GM19240 (cell line): ENCODE data around the gene CFHR5.
"Not testable (repeated sequence)": the region's sequence is repeated elsewhere in the genome, so short reads cannot be mapped to it uniquely, and the experiment has no call there.

Experiments used
- DNase-seq: peaks from one replicate; pipeline ENCODE4 v3.0.0; 2011; ENCODE audit warnings: low spot score; ENCODE audit not compliant: insufficient read length

CFHR5 gene

DNA sequence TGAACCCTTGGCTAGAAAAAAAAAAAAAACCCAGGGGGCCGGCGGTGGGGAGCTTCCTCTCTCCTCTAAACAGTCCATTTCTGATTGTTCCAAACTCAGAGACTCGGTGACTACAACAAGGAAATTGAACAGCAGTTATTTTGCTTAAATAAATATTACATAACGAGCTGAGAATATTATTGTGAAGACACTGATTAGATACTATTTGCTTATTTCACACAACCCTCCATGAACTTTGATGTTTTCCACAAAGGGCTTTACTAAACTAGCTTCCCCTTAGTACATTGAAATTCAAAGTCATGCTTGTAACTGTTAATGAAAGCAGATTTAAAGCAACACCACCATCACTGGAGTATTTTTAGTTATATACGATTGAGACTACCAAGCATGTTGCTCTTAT, at the start of gene CFHR5:
Gene CFHR5 (plus strand): TSS at position 279 of the 400 bp plus-strand sequence. CDS start 109 bp downstream, at position 388.
- DNase-seq = no peak

DNA sequence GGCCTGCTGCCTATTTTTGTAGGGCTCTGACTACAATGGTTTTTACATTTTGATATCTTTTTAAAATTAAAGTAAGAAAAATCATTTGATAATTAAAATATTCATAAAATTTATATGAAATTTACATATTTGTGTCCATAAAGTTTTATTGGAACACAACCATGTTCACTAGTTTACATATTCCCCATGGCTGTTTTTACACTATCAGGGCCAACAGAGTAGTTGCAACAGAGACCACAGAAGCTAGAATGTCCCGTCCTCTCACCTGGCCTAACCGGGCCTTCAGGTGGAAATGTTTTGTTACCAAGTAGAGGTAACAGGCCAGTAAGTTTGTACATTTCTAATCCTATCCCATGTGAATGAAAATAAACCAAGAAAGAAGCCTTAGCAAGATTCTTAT, 44.5 kb upstream of the CFHR5 start:
- not testable (repeated sequence) for DNase-seq

DNA sequence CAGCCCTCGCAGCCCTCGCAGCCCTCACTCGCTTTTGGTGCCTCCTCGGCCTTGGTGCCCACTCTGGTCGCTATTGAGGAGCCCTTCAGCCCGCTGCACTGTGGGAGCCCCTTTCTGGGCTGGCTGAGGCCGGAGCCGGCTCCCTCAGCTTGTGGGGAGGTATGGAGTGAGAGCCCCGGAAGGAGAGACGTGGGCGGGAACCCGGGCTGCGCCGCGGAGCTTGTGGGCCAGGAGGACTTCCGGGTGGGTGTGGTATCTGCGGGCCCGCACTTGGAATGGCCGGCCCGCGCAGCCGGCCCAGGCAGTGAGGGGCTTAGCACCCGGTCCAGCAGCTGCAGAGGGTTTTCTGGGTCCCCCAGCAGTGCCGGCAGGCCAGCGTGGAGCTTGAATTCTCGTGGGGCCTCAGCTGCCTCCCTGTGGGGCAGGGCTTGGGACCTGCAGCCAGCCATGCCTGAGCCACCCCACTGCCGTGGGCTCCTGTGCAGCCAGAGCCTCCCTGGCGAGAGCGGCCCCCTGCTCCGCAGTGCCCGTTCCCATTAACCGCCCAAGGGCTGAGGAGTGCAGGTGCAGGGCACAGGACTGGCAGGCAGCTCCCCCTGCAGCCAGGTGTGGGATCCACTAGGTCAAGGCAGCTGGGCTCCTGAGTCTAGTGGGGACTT, 43.7 kb upstream of the CFHR5 start:
- no peak for DNase-seq

DNA sequence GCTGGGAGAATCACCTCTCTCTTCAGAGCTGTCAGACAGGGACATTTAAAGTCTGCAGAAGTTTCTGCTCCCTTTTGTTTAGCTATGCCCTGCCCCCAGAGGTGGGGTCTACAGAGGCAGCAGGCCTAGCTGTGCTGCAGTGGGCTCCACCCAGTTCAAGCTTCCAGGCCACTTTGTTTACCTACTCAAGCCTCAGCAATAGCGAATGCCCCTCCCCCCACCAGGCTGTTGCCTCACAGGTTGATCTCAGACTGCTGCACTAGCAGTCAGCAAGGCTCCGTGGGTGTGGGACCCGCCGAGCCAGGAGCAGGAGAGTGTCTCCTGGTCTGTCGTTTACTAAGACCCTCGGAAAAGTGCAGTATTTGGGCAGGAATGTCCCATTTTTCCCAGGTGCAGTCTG, 35.9 kb upstream of the CFHR5 start:
- not testable (repeated sequence) for DNase-seq

DNA sequence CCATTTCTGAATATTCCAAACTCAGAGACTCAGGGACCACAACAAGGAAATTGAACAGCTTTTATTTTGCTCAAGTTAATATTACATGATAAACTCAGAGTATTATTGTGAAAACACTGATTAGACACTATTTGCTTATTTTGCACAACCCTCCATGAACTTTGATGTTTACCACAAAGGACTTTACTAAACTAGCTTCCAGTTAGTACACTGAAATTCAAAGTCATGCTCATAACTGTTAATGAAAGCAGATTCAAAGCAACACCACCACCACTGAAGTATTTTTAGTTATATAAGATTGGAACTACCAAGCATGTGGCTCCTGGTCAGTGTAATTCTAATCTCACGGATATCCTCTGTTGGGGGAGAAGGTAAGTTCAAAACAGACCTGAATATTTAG, 33.8 kb upstream of the CFHR5 start, which contains the start of gene CFHR2:
Gene CFHR2 (plus strand): TSS at position 171 of the 400 bp plus-strand sequence. CDS start 143 bp downstream, at position 314.
- DNase-seq = not testable (repeated sequence)

DNA sequence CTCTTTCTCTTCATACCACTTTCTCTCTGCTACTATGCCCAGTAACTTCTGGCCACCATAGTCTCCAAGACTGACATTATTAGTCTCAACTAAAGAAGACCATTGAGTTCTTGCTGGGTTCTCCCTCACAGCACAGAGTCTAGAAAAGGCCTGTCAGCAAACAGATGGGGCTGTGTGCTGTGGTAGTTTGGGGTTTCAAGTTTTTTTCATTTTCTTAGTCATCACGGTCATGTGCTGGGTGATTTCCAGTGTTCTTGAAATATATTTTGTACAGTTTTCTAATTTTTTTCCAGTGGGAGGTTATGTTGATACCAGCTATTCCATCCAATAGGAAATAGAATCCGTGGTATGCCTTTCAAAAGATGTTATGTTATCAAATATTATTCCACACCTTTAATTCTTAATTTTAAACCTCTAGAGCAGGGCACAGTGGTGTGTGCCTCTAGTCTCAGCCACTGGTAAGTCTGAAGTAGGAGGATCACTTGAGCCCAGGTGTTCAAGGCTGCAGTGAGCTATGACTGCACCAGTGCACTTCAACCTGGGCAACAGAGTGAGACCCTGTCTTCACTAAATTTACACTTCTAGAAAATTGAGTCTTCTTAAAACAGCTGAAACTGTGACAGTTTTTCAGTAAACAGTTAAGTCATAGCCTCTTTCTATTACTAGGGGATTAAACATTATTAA, 25.5 kb upstream of the CFHR5 start:
- DNase-seq = no peak

DNA sequence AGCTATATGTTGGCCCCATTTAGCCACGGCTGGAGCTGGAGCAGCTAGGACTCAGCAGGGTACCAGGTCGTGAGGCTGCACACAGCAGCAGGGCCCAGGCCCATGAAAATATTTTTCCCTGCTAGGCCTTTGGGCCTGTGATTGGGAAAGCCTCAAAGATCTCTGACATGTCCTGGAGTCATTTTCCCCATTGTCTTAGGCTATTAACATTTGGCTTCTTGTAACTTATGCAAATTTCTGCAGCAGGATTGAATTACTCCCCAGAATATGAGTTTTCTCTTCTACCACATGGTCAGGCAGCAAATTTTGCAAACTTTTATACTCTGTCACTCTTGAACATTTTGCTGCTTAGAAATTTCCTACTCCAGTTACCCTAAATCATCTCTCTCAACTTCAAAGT, 22.6 kb upstream of the CFHR5 start:
- no peak for DNase-seq

DNA sequence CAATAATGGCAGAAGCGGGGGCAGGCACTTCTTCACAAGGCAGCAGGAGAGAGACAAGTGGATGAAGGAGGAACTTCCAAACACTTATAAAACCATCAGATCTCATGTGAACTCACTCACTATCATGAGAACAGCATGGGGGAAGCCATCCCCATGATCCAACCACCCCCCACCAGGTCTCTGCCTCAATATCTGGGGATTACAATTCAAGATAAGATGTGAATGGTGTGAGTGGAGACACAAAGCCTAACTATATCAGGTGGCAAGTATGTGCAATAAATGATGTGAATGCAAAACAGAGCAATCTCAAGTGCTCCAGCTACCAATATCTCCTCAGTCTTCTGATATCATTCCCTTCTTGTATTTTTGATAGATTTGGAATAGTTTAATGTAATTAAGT, 21.4 kb upstream of the CFHR5 start:
- no peak for DNase-seq

DNA sequence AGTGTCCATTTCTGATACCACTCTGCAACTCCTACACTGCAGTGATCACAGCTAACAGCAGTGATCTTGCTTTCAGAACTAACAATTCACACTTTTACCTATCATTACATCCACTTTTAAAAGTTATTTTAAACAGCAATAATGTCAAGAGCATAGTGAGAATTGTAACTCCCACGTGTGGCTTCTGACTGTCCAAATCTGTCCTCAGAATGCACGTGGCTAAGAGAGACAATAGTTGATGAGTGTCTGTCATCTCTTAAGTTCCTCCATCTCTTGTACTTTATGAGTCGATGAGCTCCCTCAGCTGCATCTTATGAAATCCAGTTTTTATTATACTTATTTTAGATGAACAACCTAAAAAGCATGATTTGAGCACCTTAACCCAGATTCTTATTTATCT, 16.5 kb upstream of the CFHR5 start:
- DNase-seq = no peak

DNA sequence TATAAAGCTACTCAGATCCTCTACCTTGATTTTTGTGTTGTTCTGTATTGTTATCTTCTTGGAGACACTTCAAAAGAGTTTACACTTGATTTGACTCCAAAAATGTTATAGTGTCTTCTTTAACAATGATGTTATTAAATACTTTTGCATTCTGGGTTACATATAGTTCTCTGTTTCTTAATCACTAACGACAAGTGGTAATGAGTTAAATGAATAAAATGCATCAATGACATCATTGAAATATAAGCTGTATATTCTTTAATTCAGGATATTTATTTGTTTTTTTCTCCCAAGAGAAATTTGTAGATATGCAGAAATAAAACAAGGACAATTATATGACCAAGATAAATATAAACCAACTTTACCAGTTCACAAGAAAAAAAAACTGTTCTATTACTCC, 7.2 kb upstream of the CFHR5 start:
- DNase-seq = no peak

DNA sequence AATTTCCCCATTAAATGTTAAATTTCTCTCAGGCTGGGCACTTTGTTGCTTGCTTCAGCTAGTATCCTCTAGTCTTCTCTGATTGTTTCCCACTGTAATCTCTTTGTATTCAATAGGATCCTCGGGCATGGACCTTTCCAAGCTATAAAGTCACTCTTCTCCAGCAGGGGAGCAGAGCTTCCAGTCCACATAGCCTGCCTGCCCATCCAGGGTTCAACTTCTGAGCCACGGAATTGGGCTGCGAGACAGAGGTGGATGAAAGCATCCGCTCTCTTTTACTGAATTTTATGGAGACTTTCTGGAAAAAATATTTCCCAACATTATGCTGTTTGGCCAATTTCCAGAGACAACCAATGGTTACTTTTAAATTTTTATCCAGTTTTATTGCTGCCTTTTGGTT, 1.1 kb upstream of the CFHR5 start:
- DNase-seq = no peak

DNA sequence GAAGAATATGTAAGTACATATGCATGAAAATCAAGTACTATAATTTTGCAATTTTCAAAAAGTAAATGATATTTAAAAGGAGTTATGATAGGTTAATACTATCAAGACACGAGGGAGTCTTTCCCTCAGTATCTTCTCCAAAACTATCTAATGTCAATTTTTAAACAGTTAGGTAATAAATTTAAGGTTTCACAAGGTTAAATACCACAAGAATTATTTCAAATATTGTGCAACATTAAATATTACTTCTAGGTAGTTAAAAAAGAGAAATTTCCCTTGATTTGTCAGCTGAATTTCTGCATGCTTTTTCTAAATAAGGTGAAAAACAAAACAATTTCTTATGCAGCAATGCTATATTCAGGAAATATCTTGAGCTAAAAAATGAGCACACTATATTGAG, 3.5 kb downstream of the CFHR5 start:
- DNase-seq = no peak

DNA sequence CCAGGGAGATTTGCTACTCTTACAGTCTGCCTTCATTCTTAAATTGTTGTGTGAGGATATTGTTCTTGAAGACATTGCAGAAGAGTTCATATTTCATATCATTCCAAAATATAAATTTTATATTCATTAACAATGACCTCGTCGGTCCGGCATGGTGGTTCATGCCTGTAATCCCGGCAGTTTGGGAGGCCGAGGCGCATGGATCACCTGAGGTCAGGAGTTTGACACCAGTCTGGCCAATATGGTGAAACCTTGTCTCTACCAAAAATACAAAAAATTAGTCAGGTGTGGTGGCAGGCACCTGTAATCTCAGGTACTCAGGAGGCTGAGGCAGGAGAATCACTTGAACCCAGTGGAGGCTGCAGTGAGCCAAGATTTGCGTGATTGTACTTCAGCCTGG, 4.9 kb downstream of the CFHR5 start:
- DNase-seq = not testable (repeated sequence)

DNA sequence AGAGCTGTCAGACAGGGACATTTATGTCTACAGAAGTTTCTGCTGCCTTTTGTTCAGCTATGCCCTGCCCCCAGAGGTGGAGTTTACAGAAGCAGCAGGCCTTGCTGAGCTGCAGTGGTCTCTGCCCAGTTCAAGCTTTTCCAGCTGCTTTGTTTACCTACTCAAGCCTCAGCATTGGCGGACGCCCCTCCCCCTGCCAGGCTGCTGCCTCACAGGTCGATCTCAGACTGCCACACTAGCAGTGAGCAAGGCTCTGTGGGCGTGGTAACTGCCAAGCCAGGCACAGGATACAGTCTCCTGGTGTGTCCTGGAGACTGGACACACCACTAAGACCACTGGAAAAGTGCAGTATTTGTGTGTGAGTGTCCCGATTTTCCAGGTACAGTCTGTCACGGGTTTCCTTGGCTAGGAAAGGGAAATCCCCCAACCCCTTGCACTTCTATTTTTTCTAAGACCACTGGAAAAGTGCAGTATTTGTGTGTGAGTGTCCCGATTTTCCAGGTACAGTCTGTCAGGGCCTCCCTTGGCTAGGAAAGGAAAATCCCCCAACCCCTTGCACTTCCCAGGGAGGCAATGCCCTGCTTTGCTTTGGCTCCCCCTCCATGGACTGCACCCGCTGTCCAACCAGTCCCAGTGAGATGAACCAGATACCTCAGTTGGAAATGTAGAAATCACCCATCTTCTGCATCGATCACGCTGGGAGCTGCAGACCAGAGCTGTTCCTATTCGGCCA, 14.7 kb downstream of the CFHR5 start:
- not testable (repeated sequence) for DNase-seq

DNA sequence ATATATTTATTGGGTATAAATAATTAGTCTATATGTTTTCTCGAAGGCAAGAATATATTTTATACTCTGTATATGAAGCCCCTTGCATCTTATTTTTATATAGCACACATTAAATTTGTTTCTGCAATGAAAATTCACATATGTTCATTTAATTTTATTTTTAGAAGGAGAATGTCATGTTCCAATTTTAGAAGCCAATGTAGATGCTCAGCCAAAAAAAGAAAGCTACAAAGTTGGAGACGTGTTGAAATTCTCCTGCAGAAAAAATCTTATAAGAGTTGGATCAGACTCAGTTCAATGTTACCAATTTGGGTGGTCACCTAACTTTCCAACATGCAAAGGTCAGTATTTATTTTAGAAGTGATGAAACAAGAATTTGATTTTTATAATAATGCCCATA, 16.6 kb downstream of the CFHR5 start:
- DNase-seq = no peak

DNA sequence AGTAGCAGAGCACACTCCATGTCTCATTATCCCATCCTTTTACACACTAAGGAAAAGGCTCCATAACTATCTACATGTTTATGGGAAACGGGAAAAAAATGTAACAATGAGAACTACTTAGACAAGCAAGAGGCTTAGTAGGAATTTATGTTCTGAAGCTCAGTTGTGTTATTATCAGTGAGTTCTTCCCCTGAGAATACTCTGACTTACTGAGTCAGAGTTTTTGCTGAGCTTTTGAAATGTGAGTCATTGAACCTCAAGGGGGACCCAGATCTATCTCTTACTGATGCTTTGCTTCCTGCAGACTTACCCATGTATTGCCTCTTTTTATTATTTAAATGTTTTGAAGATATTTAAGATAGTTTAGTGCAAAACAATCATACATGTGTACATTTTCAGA, 20.1 kb downstream of the CFHR5 start:
- DNase-seq = no peak

DNA sequence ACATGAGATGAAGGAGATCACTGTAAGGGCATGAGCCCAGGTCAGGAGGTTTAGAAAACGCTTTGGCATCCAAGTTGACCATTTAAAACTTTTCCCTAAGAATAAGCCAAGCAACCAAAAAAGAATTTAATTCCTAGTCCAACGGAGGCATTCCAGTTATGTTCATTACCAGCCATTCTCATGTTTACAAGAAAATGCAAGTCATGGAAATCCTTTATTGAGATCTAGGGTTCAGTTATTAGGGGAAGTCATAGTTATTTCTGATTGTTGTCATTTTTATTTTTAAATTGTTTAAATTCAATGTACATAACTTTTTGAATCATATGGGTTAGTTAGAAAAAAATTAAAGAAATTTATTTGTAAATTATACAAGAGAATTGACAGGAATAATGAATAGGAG, 24.5 kb downstream of the CFHR5 start:
- no peak for DNase-seq

DNA sequence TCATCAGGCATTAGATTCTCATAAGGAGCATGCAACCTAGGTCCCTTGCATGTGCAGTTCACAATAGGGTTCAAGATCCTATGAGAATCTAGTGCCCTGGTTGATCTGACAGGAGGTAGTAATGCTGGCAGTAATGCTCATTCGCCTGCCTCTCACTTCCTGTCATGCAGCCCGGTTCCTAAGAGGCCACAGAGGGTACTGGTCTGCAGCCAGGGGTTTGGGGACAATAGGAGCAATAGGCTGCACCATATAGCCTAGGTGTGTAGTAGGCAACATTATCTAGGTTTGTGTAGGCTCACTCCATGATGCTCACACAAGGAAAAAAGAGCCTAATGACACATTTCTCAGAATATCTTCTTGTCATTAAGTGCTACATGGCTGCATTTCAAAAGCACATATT, 25.8 kb downstream of the CFHR5 start:
- no peak for DNase-seq

DNA sequence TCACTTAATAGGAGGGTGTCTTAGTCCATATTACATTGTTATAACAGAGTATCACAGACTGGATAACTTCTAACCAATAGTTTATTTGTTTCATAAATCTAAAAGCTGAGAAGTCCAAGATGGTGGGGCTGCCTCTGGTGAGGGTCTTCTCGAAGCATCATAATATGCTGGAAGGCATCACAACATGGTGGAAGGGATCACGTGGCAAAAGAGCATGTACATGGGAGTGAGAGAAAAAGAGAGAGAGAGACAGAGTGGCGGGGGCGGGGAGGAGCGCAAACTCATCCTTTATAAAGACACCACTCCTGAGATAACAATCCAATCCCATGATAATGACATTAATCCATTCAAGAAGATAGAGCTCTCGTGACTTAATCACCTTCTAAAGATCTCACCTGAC, 31.5 kb downstream of the CFHR5 start:
- no peak for DNase-seq

DNA sequence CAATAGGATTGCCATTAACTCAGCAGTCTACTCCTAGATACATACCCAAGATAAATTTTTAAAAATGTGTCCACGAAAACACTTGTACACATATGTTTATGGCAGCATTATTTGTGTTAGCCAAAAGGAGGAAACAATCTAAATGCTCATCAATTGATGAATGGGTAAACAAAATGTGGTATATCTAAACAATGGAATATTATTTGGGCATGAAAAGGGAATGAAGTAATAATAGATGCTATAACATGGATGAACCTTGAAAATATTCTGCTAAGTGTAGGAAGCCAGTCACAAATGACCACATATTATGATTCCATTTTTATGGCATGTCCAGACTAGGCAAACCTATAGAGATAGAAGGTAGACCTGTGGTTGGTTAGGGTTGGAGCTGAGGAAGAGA, 34.3 kb downstream of the CFHR5 start:
- DNase-seq = no peak

DNA sequence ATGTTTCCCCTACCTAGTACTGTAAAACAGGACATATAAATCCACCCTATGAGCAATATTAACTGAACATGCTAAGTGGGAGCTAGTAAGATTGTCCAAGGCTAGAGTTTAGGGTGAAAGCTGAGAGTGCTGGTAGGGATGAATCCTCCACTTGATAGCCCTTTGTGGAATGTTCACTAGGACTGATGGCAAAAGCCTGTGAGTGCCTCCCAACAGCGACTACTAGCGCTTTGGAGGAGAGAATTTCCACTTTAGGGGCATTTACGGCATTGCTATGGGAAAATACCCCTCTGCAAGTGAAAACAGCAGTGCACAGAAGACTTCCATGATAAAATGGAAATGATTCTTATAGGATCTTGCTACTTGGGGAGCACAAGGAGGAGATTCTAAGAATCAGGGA, 35.9 kb downstream of the CFHR5 start:
- DNase-seq = no peak

DNA sequence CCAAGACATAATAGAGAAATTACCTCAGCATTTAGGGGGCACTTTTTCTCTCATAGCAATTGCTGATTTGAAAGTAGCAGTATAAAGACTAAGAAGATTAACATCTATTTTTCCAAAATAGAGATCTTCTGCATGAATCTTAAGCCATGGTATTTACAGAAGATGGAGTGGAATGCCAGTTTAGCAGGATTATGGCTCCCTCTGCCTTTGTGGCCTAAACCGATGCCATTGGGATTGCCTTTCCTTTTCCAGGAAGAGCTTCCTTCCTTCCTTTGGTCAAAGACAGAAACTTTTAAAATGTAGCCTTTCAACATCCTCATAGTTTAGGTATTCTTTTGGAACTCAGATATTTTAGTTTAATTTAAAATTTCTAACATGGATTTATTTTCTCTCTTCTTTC, 39.4 kb downstream of the CFHR5 start:
- no peak for DNase-seq
